Left lung (tissue), 10 donors: ENCODE measurements around the gene USP5. TPM values are rescaled to one million over a fixed set of nuclear protein-coding genes. Genes with fewer than 3 reads are reported as not detected.

Experiments used
- ATAC-seq: fragments of 200-7000 bp; cut with Tn5 transposase; one replicate; pipeline ENCODE4 v1.9.1; 2020; ENCODE audit warnings: moderate library complexity
- DNase-seq, 4 donors: peaks; one replicate each; pipeline ENCODE4 v3.0.0-alpha.2; 2013 to 2020
- H3K27ac ChIP-seq, 2 donors: fragments of 200-600 bp; sonication (generic) in 1 of 2; one replicate each; pipeline versions ENCODE4 v1.5.0 to v1.8.0; 2020 to 2021
- H3K27me3 ChIP-seq, 2 donors: fragments of 200-600 bp; sonication (generic) in 1 of 2; one replicate each; pipeline versions ENCODE4 v1.5.0 to v1.8.0; 2020 to 2021
- H3K36me3 ChIP-seq, 2 donors: fragments of 200-600 bp; sonication (generic) in 1 of 2; one replicate each; pipeline versions ENCODE4 v1.5.0 to v1.8.0; 2020 to 2021
- H3K4me1 ChIP-seq, 2 donors: fragments of 200-600 bp; one replicate each; pipeline ENCODE4 v1.8.0; 2021
- H3K4me3 ChIP-seq, 2 donors: fragments of 200-600 bp; sonication (generic) in 1 of 2; one replicate each; pipeline versions ENCODE4 v1.5.0 to v1.8.0; 2020 to 2021; ENCODE audit warnings: mild to moderate bottlenecking in 1 of 2
- H3K9me3 ChIP-seq, 2 donors: fragments of 200-600 bp; sonication (generic) in 1 of 2; one replicate each; pipeline versions ENCODE4 v1.5.0 to v1.8.0; 2020 to 2021
- intact Hi-C, 2 donors: fragments of 100-400 bp; cut with DNase I; formaldehyde crosslinking; loops; one replicate each; pipeline versions ENCODE4 v1.11.2 to v1.14.2; 2022
- polyA plus RNA-seq, 6 donors: library from polyadenylated mRNA; unstranded; fragments of 120-200 nt; gene quantifications; one replicate each; pipeline ENCODE4 v1.2.1, GENCODE V29; 2013; ENCODE audit not compliant: insufficient read length in 6 of 6
- total RNA-seq, 2 donors: library from RNA; stranded (reverse); fragmentation: NEBNext Ultra II Directional; extraction: Animal tissue kit (Norgen Biotek cat#: 25700); gene quantifications; one replicate each; pipeline ENCODE4 v1.2.1, GENCODE V29; 2021
- TF ChIP-seq, protein P1 (sequence below), 2 donors: fragments of 200-600 bp; sonication (generic) in 1 of 2; IDR thresholded peaks; one replicate each; pipeline versions ENCODE4 v1.5.0 to v1.8.0; 2021; ENCODE audit warnings: antibody characterized with exemption in 2 of 2
- donor health status: DM: no; HTN: yes; CAD: no.
- donor health status: DM: no; HTN: no; CAD: no.

Gene USP5
- total and polyA plus RNA-seq, 8 donors: 50.8 to 90.2 (median 59.7) TPM

DNA sequence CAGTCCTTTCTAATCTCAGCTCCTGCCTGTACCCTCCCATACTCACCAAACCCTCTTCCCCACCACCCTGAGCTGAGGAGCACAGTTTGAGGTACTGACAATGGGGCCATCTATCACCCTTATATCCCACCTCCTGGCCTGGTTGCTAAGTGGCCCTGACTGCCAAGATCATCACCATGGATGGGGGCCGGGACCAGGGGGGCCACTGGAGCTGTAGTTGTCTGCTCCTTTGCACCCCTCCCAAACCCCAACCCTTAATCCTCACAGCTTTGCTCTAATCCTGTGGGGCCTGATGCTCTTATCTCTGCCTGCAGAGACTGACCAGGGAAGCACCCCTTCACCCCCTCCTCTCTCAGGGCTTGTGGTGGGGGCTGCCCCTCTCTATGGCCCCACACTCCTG lies 11.6 kb upstream of the USP5 start:
- TF ChIP-seq, protein P1, sequence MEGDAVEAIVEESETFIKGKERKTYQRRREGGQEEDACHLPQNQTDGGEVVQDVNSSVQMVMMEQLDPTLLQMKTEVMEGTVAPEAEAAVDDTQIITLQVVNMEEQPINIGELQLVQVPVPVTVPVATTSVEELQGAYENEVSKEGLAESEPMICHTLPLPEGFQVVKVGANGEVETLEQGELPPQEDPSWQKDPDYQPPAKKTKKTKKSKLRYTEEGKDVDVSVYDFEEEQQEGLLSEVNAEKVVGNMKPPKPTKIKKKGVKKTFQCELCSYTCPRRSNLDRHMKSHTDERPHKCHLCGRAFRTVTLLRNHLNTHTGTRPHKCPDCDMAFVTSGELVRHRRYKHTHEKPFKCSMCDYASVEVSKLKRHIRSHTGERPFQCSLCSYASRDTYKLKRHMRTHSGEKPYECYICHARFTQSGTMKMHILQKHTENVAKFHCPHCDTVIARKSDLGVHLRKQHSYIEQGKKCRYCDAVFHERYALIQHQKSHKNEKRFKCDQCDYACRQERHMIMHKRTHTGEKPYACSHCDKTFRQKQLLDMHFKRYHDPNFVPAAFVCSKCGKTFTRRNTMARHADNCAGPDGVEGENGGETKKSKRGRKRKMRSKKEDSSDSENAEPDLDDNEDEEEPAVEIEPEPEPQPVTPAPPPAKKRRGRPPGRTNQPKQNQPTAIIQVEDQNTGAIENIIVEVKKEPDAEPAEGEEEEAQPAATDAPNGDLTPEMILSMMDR (IDR thresholded peaks at IDR 0.05): no peak
- Histone ChIP-seq H3K36me3 (no peaks in the 10 kb centered on the region), H3K4me3 (no peak overlapping the region), H3K27ac (no peak overlapping the region), H3K4me1 (no peaks in the 10 kb centered on the region), H3K27me3 (no peaks in the 10 kb centered on the region), H3K9me3 (no peaks in the 10 kb centered on the region)
- no peak for ATAC-seq
- no peak for DNase-seq
- intact Hi-C loops: no loop called here

DNA sequence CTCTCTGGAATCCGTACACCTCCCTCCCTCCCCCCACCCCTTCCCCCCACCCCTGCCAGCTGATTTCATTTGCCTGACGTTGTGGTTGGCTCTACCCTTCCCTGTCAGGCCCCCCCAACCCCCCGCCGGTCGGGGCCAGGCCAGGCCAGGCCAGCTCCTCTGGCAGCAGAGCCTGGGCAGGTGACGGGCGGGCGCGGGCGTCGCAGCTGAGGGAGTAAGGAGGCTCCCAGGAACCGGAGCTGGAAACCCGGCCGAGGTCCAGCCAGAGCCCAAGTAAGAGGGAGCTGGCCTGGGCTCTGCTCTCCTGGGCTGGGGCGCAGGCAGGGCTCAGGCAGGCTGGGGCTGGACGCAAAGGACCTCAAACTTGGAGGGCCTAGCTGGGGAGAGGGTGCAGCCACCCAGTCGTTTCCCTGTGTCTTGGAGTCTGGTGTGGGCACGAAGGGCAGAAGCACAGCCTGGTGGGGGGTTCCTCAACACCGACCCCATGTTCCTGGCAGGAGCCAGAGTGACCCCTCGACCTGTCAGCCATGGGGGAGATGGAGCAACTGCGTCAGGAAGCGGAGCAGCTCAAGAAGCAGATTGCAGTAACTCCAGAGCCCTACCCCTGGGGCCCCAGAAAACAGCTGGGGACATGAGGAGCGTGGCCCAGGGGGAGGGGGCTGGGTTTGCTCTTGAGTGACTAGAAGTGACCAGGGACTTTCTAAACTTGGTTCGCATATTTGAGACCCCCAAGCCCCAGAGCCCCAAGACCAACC lies 11.0 kb upstream of the USP5 start, which contains the start of gene GNB3:
GNB3 (plus strand) TSS at position 165 of the 755 bp plus-strand sequence; CDS start at position 528, 363 bp downstream.
- H3K4me1 ChIP-seq: no peaks in the 10 kb centered on the region
- no peak for ATAC-seq
- H3K36me3 ChIP-seq: peaks cover 0 to 2% of the 10 kb centered on the region in 2 donors
- no peaks in the 10 kb centered on the region for H3K27me3 ChIP-seq
- H3K4me3 ChIP-seq: no peak within 1 kb of the TSS
- TF ChIP-seq, protein P1 (IDR thresholded peaks at IDR 0.05): no peak
- H3K9me3 ChIP-seq: no peaks in the 10 kb centered on the region
- H3K27ac ChIP-seq: no peak within 1 kb of the TSS
- intact Hi-C loops: no loop called here
- peak in 1 of 4 donors; percentile 79 for DNase-seq

GRCh38 chr12:6842075-6842474 lies 9.9 kb upstream of the USP5 start:
- H3K9me3 ChIP-seq: no peaks in the 10 kb centered on the region
- H3K36me3 ChIP-seq: peaks cover 0 to 9% of the 10 kb centered on the region in 2 donors
- H3K4me1 ChIP-seq: no peaks in the 10 kb centered on the region
- intact Hi-C loops: no loop called here
- no peak overlapping the region for H3K4me3 ChIP-seq
- H3K27ac ChIP-seq: no peak overlapping the region
- H3K27me3 ChIP-seq: no peaks in the 10 kb centered on the region
- TF ChIP-seq, protein P1 (IDR thresholded peaks at IDR 0.05): no peak
- DNase-seq (no peak), ATAC-seq (no peak)

- Histone ChIP-seq H3K27ac (no peak overlapping the region), H3K9me3 (no peaks in the 10 kb centered on the region), H3K27me3 (no peaks in the 10 kb centered on the region), H3K4me1 (no peaks in the 10 kb centered on the region), H3K36me3 (peaks cover 0 to 9% of the 10 kb centered on the region in 2 donors), H3K4me3 (no peak overlapping the region)
- DNase-seq (no peak), ATAC-seq (no peak)
- TF ChIP-seq, protein P1 (IDR thresholded peaks at IDR 0.05): no peak
- intact Hi-C loops: no loop called here
These were observed 8.6 kb upstream of the USP5 start for GRCh38 chr12:6843118-6843902.

DNA sequence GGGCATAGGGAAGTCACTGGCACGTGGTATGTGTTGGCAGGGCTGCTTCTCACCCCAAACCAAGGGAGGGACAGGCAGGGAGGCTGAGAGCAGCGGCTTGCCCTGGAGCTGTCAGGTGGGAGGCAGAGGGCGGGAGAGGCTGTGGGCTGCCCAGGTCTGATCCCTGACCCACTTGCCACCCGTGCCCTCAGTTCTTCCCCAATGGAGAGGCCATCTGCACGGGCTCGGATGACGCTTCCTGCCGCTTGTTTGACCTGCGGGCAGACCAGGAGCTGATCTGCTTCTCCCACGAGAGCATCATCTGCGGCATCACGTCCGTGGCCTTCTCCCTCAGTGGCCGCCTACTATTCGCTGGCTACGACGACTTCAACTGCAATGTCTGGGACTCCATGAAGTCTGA lies 6.6 kb upstream of the USP5 start:
- Histone ChIP-seq H3K4me1 (peaks cover 0 to 5% of the 10 kb centered on the region in 2 donors), H3K4me3 (no peak overlapping the region), H3K27me3 (no peaks in the 10 kb centered on the region), H3K27ac (no peak overlapping the region), H3K9me3 (no peaks in the 10 kb centered on the region), H3K36me3 (peaks cover 0 to 9% of the 10 kb centered on the region in 2 donors)
- TF ChIP-seq, protein P1 (IDR thresholded peaks at IDR 0.05): no peak
- DNase-seq (no peak), ATAC-seq (no peak)
- intact Hi-C loops: no loop called here
